HepG2 (cell line): ENCODE measurements around the gene SWSAP1. TPM values are rescaled to one million over a fixed set of nuclear protein-coding genes. Genes with fewer than 3 reads are reported as not detected.

ENCODE experiments used
- ATAC-seq: fragments of 200-7000 bp; cut with Tn5 transposase; 3 replicates; pipeline ENCODE4 v1.9.1; 2020; ENCODE audit warnings: mild to moderate bottlenecking, moderate library complexity
- BruUV-seq: library from RNA; stranded (reverse); fragments of 400-500 nt; replicated peaks from 2 replicates; lab custom pipeline; 2021; lab: Mats Ljungman, UMichigan
- CTCF ChIA-PET: fragments of 300-600 bp; formaldehyde crosslinking; extraction: SDS; loops from one replicate; lab custom pipeline; 2021; ENCODE audit warnings: low total read pairs, inconsistent platforms, low intra/inter-chr PET ratio; lab: Yijun Ruan, JAX
- POLR2A ChIA-PET: fragments of 350-600 bp; sonication (Branson Sonifier 250); formaldehyde crosslinking; loops from one replicate; lab custom pipeline; 2020; ENCODE audit warnings: antibody characterized with exemption, inconsistent platforms; lab: Yijun Ruan, JAX
- DNase-seq: peaks from one replicate; pipeline ENCODE4 v3.0.0-alpha.2; 2015; ENCODE audit warnings: low spot score
- FAIRE-seq: peaks from 3 replicates; lab custom pipeline; 2011; peaks lifted over from hg19 to GRCh38; lab: Jason Lieb, UNC
- H2AFZ ChIP-seq: one replicate; pipeline ENCODE4 v1.6.1; 2011; ENCODE audit warnings: low read length, inconsistent platforms
- H3K27ac ChIP-seq: fragments of 300-600 bp; 3 replicates; pipeline ENCODE4 v1.8.0; 2011; ENCODE audit warnings: mixed run types, mild to moderate bottlenecking, mixed read lengths, low read length, inconsistent platforms; ENCODE audit not compliant: insufficient read depth; ENCODE audit errors: extremely low read length
- H3K27me3 ChIP-seq, 2 experiments: fragments of 200-600 bp in 1 of 2; 2 replicates in 1 of 2; 3 replicates in 1 of 2; pipeline versions ENCODE4 v1.6.0 to v1.8.0; 2011; ENCODE audit warnings: low read length in 2 of 2, mild to moderate bottlenecking in 2 of 2, moderate library complexity in 2 of 2, inconsistent platforms in 1 of 2; ENCODE audit not compliant: insufficient read depth in 2 of 2, control insufficient read depth in 1 of 2
- H3K36me3 ChIP-seq, 2 experiments: fragments of 200-600 bp in 1 of 2; replicated peaks in 1 of 2; 2 replicates in 1 of 2; 3 replicates in 1 of 2; pipeline versions ENCODE4 v1.5.1 to v1.8.0; 2011; ENCODE audit warnings: low read length in 2 of 2, inconsistent platforms in 1 of 2; ENCODE audit not compliant: insufficient read depth in 2 of 2, control insufficient read depth in 1 of 2
- H3K4me1 ChIP-seq: 2 replicates; pipeline ENCODE4 v1.5.1; 2012; ENCODE audit warnings: low read length, inconsistent platforms; ENCODE audit not compliant: insufficient read depth
- H3K4me2 ChIP-seq: 2 replicates; pipeline ENCODE4 v1.6.0; 2011; ENCODE audit warnings: low read depth, low read length, inconsistent platforms
- H3K4me3 ChIP-seq, 3 experiments: fragments of 200-600 bp in 1 of 3; sonication (generic), shearing (Covaris generic) in 1 of 3; replicated peaks in 1 of 3; 2 replicates each; pipeline ENCODE4 v1.5.1; 2011 to 2016; ENCODE audit warnings: low read length in 3 of 3, inconsistent platforms in 2 of 3, low read depth in 2 of 3, mild to moderate bottlenecking in 2 of 3, control low read depth in 1 of 3, mixed read lengths in 1 of 3; ENCODE audit not compliant: insufficient read depth in 1 of 3
- H3K79me2 ChIP-seq: one replicate; pipeline ENCODE4 v1.6.1; 2011; ENCODE audit warnings: low read length, inconsistent platforms; ENCODE audit not compliant: insufficient read depth
- H3K9ac ChIP-seq: 2 replicates; pipeline ENCODE4 v1.6.0; 2011; ENCODE audit warnings: mild to moderate bottlenecking, low read depth, low read length, inconsistent platforms; ENCODE audit not compliant: insufficient read depth
- H3K9me3 ChIP-seq: 2 replicates; pipeline ENCODE4 v1.5.1; 2012; ENCODE audit warnings: mild to moderate bottlenecking, low read length
- H4K20me1 ChIP-seq: 2 replicates; pipeline ENCODE4 v1.6.0; 2011; ENCODE audit warnings: inconsistent platforms, mild to moderate bottlenecking, low read length, moderate library complexity; ENCODE audit not compliant: insufficient read depth
- CEBPB ChIP-seq: IDR thresholded peaks from 2 replicates; pipeline ENCODE4 v1.6.1; 2011; ENCODE audit warnings: low read depth, low read length, improper control_type of control experiment, borderline replicate concordance
- FOXA1 ChIP-seq, 2 experiments: fragments of 450-650 bp in 1 of 2; sonication (generic) in 1 of 2; formaldehyde crosslinking in 1 of 2; IDR thresholded peaks; 2 replicates each; pipeline versions ENCODE4 v1.4.0 to v1.6.1; 2016 to 2020; ENCODE audit warnings: missing genetic modification reagents in 1 of 2
- GATAD2A ChIP-seq: IDR thresholded peaks from 2 replicates; pipeline ENCODE4 v1.6.1; 2016
- KDM2A ChIP-seq: sonication (generic); formaldehyde crosslinking; IDR thresholded peaks from 2 replicates; pipeline ENCODE4 v1.4.0; 2020; ENCODE audit warnings: low read depth, missing genetic modification reagents, borderline replicate concordance
- NBN ChIP-seq: fragments of 450-650 bp; conservative IDR thresholded peaks from 2 replicates; pipeline ENCODE4 v1.6.1; 2017
- RXRB ChIP-seq: IDR thresholded peaks from 2 replicates; pipeline ENCODE4 v1.6.1; 2016; ENCODE audit warnings: borderline replicate concordance, missing genetic modification reagents, missing compliant biosample characterization
- SMAD1 ChIP-seq: sonication (generic); formaldehyde crosslinking; IDR thresholded peaks from 2 replicates; pipeline ENCODE4 v1.4.0; 2020; ENCODE audit warnings: missing genetic modification reagents, low read depth, mild to moderate bottlenecking, borderline replicate concordance
- ZFP37 ChIP-seq: sonication (generic); formaldehyde crosslinking; IDR thresholded peaks from 2 replicates; pipeline ENCODE4 v1.4.0; 2020; ENCODE audit warnings: missing genetic modification reagents, borderline replicate concordance
- ZMYM4 ChIP-seq: sonication (generic); formaldehyde crosslinking; IDR thresholded peaks from 2 replicates; pipeline ENCODE4 v1.8.1; 2023; ENCODE audit warnings: mild to moderate bottlenecking, missing genetic modification reagents
- ZNF235 ChIP-seq: sonication (generic); formaldehyde crosslinking; IDR thresholded peaks from 2 replicates; pipeline ENCODE4 v1.8.1; 2023; ENCODE audit warnings: mild to moderate bottlenecking, missing genetic modification reagents, borderline replicate concordance
- ZNF34 ChIP-seq: sonication (generic); formaldehyde crosslinking; IDR thresholded peaks from 2 replicates; pipeline ENCODE4 v1.4.0; 2020; ENCODE audit warnings: mild to moderate bottlenecking, missing genetic modification reagents, borderline replicate concordance
- ZNF510 ChIP-seq: sonication (generic); formaldehyde crosslinking; IDR thresholded peaks from 2 replicates; pipeline ENCODE4 v1.4.0; 2020; ENCODE audit warnings: low read depth, mild to moderate bottlenecking, missing genetic modification reagents
- ZNF644 ChIP-seq: IDR thresholded peaks from 2 replicates; pipeline ENCODE4 v1.6.1; 2016; ENCODE audit warnings: low read depth
- WGBS: methylation state at CpG from one replicate; pipeline ENCODE4 v1.1.6; 2017; ENCODE audit warnings: low lambda C conversion rate; 5-methylcytosine and 5-hydroxymethylcytosine counted together
- in situ Hi-C: cut with HindIII; loops from 2 replicates; pipeline ENCODE4 v1.10.0; 2017; ENCODE audit warnings: low pct_unique_long_range_greater_than_20kb; ENCODE audit not compliant: extremely low pct_ligation_motif_present
- intact Hi-C: fragments of 100-400 bp; cut with micrococcal nuclease; formaldehyde crosslinking; loops from one replicate; pipeline ENCODE4 v1.10.0; 2022; ENCODE audit not compliant: unreplicated experiment
- polyA plus RNA-seq, 8 experiments: library from polyadenylated mRNA; depleted of rRNA in 3 of 8; stranded (reverse) in 7 of 8; unstranded in 1 of 8; fragments of >200 nt; fragmentation: Illumina TruSeq in 4 of 8; extraction: Trizol in 4 of 8; gene quantifications; 2 replicates each; pipeline versions ENCODE4 v1.2.1 to v1.2.3, GENCODE V29; 2011 to 2016; ENCODE audit warnings: low read depth in 4 of 8, missing spikeins in 1 of 8, mixed read lengths in 1 of 8; ENCODE audit not compliant: insufficient read depth in 1 of 8
- total RNA-seq, 5 experiments: library from RNA; depleted of rRNA; stranded (reverse); fragments of >200 nt; fragmentation: Illumina TruSeq; extraction: Trizol; gene quantifications; 2 replicates each; pipeline ENCODE4 v1.2.3, GENCODE V29; 2016; ENCODE audit warnings: low read depth in 1 of 5
- TF ChIP-seq, protein P1 (sequence below): sonication (generic); formaldehyde crosslinking; IDR thresholded peaks from 2 replicates; pipeline ENCODE4 v1.5.0; 2020; ENCODE audit warnings: mild to moderate bottlenecking, missing genetic modification reagents
- TF ChIP-seq, protein P2 (sequence below): sonication (generic); formaldehyde crosslinking; IDR thresholded peaks from 2 replicates; pipeline ENCODE4 v1.9.0; 2022; ENCODE audit warnings: missing genetic modification reagents, mild to moderate bottlenecking, borderline replicate concordance

The SWSAP1 gene
- total and polyA plus RNA-seq, 2 of the 13 experiments (the other 11 are each of a cell fraction or from before 2014, with no cell fraction given): 2.7 to 3.3 TPM

GRCh38 chr19:11418549-11419506 lies 44.4 kb downstream of the SWSAP1 start, which contains the start of gene RGL3 (continued):
- 0 out of 2 replicates have a peak, but pooled peaks have one; percentile 49 for TF ChIP-seq SMAD1 (CRISPR knock-in tag)
- TF ChIP-seq, protein P1, sequence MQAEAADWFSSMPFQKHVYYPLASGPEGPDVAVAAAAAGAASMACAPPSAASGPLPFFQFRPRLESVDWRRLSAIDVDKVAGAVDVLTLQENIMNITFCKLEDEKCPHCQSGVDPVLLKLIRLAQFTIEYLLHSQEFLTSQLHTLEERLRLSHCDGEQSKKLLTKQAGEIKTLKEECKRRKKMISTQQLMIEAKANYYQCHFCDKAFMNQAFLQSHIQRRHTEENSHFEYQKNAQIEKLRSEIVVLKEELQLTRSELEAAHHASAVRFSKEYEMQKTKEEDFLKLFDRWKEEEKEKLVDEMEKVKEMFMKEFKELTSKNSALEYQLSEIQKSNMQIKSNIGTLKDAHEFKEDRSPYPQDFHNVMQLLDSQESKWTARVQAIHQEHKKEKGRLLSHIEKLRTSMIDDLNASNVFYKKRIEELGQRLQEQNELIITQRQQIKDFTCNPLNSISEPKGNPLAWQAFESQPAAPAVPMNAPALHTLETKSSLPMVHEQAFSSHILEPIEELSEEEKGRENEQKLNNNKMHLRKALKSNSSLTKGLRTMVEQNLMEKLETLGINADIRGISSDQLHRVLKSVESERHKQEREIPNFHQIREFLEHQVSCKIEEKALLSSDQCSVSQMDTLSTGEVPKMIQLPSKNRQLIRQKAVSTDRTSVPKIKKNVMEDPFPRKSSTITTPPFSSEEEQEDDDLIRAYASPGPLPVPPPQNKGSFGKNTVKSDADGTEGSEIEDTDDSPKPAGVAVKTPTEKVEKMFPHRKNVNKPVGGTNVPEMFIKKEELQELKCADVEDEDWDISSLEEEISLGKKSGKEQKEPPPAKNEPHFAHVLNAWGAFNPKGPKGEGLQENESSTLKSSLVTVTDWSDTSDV (CRISPR knock-in tag): no peak

GRCh38 chr19:11420429-11421370 lies 46.2 kb downstream of the SWSAP1 start:
- Histone ChIP-seq H3K27me3 (peaks cover 3 to 35% of the 10 kb centered on the region in 2 experiments; a peak in 4 of 5 replicates), H2AFZ (no peak overlapping the region), H4K20me1 (no peaks in the 10 kb centered on the region), H3K4me3 (peak overlapping the region; percentile 36 to 69 (median 45)), H3K9me3 (no peaks in the 10 kb centered on the region), H3K4me2 (peak overlapping the region; percentile 79), H3K79me2 (no peaks in the 10 kb centered on the region), H3K27ac (no peak overlapping the region), H3K36me3 (no peaks in the 10 kb centered on the region), H3K9ac (no peak overlapping the region), H3K4me1 (peaks cover 51% of the 10 kb centered on the region)
- intact Hi-C loops: loop anchor here (5.0 kb wide), 1 partner anchor 38 kb away; the partner anchor contains the start of gene EPOR
- WGBS: 8% methylated on average over 27 of the region's 46 CpGs
- FAIRE-seq (no peak), ATAC-seq (no peak), DNase-seq (no peak)
- no TSS peak for BruUV-seq
- ChIA-PET CTCF (no interaction called here), POLR2A (interaction anchor here (0.8 to 3.1 kb wide), 5 partner anchors 14 to 46 kb away, joined by 6 to 15 read pairs (median 9); partner anchors contain the start of genes ODAD3, PRKCSH and SWSAP1)
- in situ Hi-C loops: loop anchor here (5.0 kb wide), 1 partner anchor 38 kb away; the partner anchor contains the start of gene EPOR
- no peak for TF ChIP-seq ZNF644
- TF ChIP-seq ZMYM4: no peak
- TF ChIP-seq FOXA1 (IDR thresholded peaks at IDR 0.05): no peak
- TF ChIP-seq FOXA1 (CRISPR knock-in tag; IDR thresholded peaks at IDR 0.05): no peak
- TF ChIP-seq ZNF34 (CRISPR knock-in tag): no peak
- no peak for TF ChIP-seq ZNF510 (CRISPR knock-in tag)
- no peak for TF ChIP-seq NBN
- TF ChIP-seq ZNF235 (CRISPR knock-in tag): no peak
- TF ChIP-seq ZFP37 (CRISPR knock-in tag): no peak
- no peak for TF ChIP-seq RXRB (CRISPR knock-in tag)
- TF ChIP-seq, protein P2, sequence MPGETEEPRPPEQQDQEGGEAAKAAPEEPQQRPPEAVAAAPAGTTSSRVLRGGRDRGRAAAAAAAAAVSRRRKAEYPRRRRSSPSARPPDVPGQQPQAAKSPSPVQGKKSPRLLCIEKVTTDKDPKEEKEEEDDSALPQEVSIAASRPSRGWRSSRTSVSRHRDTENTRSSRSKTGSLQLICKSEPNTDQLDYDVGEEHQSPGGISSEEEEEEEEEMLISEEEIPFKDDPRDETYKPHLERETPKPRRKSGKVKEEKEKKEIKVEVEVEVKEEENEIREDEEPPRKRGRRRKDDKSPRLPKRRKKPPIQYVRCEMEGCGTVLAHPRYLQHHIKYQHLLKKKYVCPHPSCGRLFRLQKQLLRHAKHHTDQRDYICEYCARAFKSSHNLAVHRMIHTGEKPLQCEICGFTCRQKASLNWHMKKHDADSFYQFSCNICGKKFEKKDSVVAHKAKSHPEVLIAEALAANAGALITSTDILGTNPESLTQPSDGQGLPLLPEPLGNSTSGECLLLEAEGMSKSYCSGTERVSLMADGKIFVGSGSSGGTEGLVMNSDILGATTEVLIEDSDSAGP (CRISPR knock-in tag): 0 out of 2 replicates have a peak, but pooled peaks have one; percentile 24
- 0 out of 2 replicates have a peak, but pooled peaks have one; percentile 12 for TF ChIP-seq KDM2A
- TF ChIP-seq GATAD2A (CRISPR knock-in tag): peak; percentile 41; the same call in 1 of the 2 replicates
- TF ChIP-seq CEBPB: peak; percentile 96
